ENCODE measurements around the gene ZBTB46.

ZBTB46 gene

GRCh38 chr20:63860325-63861051, 29.4 kb upstream of the ZBTB46 start:
- no peak overlapping the region for H3K4me3 ChIP-seq (ENCODE audit: low read length)
- H3K27me3 ChIP-seq (ENCODE audit: low read depth, low read length): peaks cover 12% of the 10 kb centered on the region
- peaks cover 13% of the 10 kb centered on the region for H3K4me1 ChIP-seq (ENCODE audit: low read length)
- no peak overlapping the region for H3K4me2 ChIP-seq (ENCODE audit: low read length)
- no peaks in the 10 kb centered on the region for H4K20me1 ChIP-seq (ENCODE audit: insufficient read depth, low read length)
- H3K9me3 ChIP-seq (ENCODE audit: insufficient read depth, low read length): no peaks in the 10 kb centered on the region
- H3K9ac ChIP-seq (ENCODE audit: low read length): no peak overlapping the region
- H2AFZ ChIP-seq (ENCODE audit: low read depth, low read length): no peak overlapping the region
- TF ChIP-seq CTCF (IDR thresholded peaks at IDR 0.05; ENCODE audit: low read depth, low read length): no peak
- TF ChIP-seq EZH2phosphoT487 (IDR thresholded peaks at IDR 0.05; ENCODE audit: low read depth): no peak
- peaks cover 17% of the 10 kb centered on the region for H3K36me3 ChIP-seq (replicated peaks; ENCODE audit: low read depth, low read length)
- no peak overlapping the region for H3K27ac ChIP-seq (ENCODE audit: low read length)
- peaks cover 13% of the 10 kb centered on the region for H3K79me2 ChIP-seq (ENCODE audit: low read length)

GRCh38 chr20:63859166-63859699, 28.2 kb upstream of the ZBTB46 start:
- Histone ChIP-seq H4K20me1 (ENCODE audit: insufficient read depth, low read length) (no peaks in the 10 kb centered on the region), H3K4me2 (ENCODE audit: low read length) (no peak overlapping the region), H3K4me3 (ENCODE audit: low read length) (no peak overlapping the region), H3K27ac (ENCODE audit: low read length) (no peak overlapping the region), H3K79me2 (ENCODE audit: low read length) (peaks cover 9% of the 10 kb centered on the region), H3K27me3 (ENCODE audit: low read depth, low read length) (peaks cover 12% of the 10 kb centered on the region), H2AFZ (ENCODE audit: low read depth, low read length) (no peak overlapping the region), H3K9me3 (ENCODE audit: insufficient read depth, low read length) (no peaks in the 10 kb centered on the region), H3K4me1 (ENCODE audit: low read length) (peaks cover 17% of the 10 kb centered on the region), H3K36me3 (replicated peaks; ENCODE audit: low read depth, low read length) (peaks cover 17% of the 10 kb centered on the region), H3K9ac (ENCODE audit: low read length) (no peak overlapping the region)
- TF ChIP-seq EZH2phosphoT487 (IDR thresholded peaks at IDR 0.05; ENCODE audit: low read depth) (no peak), CTCF (IDR thresholded peaks at IDR 0.05; ENCODE audit: low read depth, low read length) (no peak)

- TF ChIP-seq EZH2phosphoT487 (IDR thresholded peaks at IDR 0.05; ENCODE audit: low read depth) (no peak), CTCF (IDR thresholded peaks at IDR 0.05; ENCODE audit: low read depth, low read length) (no peak)
- no peak overlapping the region for H3K4me3 ChIP-seq (ENCODE audit: low read length)
- no peak overlapping the region for H3K9ac ChIP-seq (ENCODE audit: low read length)
- peaks cover 22% of the 10 kb centered on the region for H3K4me1 ChIP-seq (ENCODE audit: low read length)
- H3K9me3 ChIP-seq (ENCODE audit: insufficient read depth, low read length): no peaks in the 10 kb centered on the region
- H3K27me3 ChIP-seq (ENCODE audit: low read depth, low read length): peaks cover 12% of the 10 kb centered on the region
- H3K27ac ChIP-seq (ENCODE audit: low read length): no peak overlapping the region
- peaks cover 6% of the 10 kb centered on the region for H3K79me2 ChIP-seq (ENCODE audit: low read length)
- no peak overlapping the region for H2AFZ ChIP-seq (ENCODE audit: low read depth, low read length)
- H4K20me1 ChIP-seq (ENCODE audit: insufficient read depth, low read length): no peaks in the 10 kb centered on the region
- peaks cover 17% of the 10 kb centered on the region for H3K36me3 ChIP-seq (replicated peaks; ENCODE audit: low read depth, low read length)
- no peak overlapping the region for H3K4me2 ChIP-seq (ENCODE audit: low read length)
Measured at GRCh38 chr20:63858393-63859165, 27.5 kb upstream of the ZBTB46 start.

- Histone ChIP-seq H3K36me3 (replicated peaks; ENCODE audit: low read depth, low read length) (peaks cover 17% of the 10 kb centered on the region), H3K9me3 (ENCODE audit: insufficient read depth, low read length) (no peaks in the 10 kb centered on the region), H4K20me1 (ENCODE audit: insufficient read depth, low read length) (no peaks in the 10 kb centered on the region), H3K27ac (ENCODE audit: low read length) (no peak overlapping the region), H3K27me3 (ENCODE audit: low read depth, low read length) (peaks cover 12% of the 10 kb centered on the region), H3K4me2 (ENCODE audit: low read length) (no peak overlapping the region), H3K4me1 (ENCODE audit: low read length) (peaks cover 20% of the 10 kb centered on the region), H3K4me3 (ENCODE audit: low read length) (no peak overlapping the region), H3K79me2 (ENCODE audit: low read length) (no peaks in the 10 kb centered on the region), H2AFZ (ENCODE audit: low read depth, low read length) (no peak overlapping the region), H3K9ac (ENCODE audit: low read length) (no peak overlapping the region)
- no peak for TF ChIP-seq EZH2phosphoT487 (IDR thresholded peaks at IDR 0.05; ENCODE audit: low read depth)
- TF ChIP-seq CTCF (IDR thresholded peaks at IDR 0.05; ENCODE audit: low read depth, low read length): no peak
Measured at GRCh38 chr20:63857764-63858392, 26.8 kb upstream of the ZBTB46 start.
